Ureter (tissue), 1 donor: ENCODE measurements around the gene TBC1D22A. TPM values are rescaled to one million over a fixed set of nuclear protein-coding genes. Genes with fewer than 3 reads are reported as not detected.
"Not testable (repeated sequence)": the region's sequence is repeated elsewhere in the genome, so short reads cannot be mapped to it uniquely, and the experiment has no call there.

Experiments used
- DNase-seq: peaks from one replicate; pipeline ENCODE4 v3.0.0-alpha.2; 2020; ENCODE audit warnings: low spot score
- total RNA-seq: library from RNA; stranded (reverse); gene quantifications from one replicate; pipeline ENCODE4 v1.2.4, GENCODE V29; 2023
- donor health status: DM: yes; HTN: yes; CAD: no.

The TBC1D22A gene
- total RNA-seq, 1 donor from 2014 or later = 32.6 TPM

DNA sequence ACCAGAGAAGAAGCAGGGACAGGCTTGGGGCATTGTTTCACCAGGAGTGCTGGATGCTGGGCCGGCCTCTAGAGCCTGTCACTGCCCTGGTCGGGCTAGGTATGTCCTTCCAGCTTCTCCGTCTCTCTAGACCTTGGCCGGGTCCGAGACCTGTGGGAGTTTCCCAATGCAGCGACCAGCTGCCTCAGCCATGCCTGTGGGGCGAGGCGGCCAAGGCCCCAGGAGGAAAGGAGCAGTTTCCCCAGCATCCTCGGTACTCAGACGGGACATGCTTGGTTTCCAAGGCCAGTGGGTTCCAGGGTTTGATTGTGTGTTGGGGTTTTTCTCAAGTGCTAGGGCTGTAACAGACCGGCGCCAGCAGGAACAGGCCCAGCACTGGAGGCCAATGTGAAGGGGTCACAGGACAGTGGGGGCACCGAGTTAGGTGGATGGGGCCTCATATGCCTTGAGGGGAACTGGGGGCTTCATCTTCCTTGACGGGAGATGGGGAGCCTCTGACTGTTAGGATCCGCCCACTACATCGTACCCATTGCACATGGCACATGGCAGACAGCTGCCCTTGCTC is 339.0 kb downstream of the TBC1D22A start:
- DNase-seq = no peak

DNA sequence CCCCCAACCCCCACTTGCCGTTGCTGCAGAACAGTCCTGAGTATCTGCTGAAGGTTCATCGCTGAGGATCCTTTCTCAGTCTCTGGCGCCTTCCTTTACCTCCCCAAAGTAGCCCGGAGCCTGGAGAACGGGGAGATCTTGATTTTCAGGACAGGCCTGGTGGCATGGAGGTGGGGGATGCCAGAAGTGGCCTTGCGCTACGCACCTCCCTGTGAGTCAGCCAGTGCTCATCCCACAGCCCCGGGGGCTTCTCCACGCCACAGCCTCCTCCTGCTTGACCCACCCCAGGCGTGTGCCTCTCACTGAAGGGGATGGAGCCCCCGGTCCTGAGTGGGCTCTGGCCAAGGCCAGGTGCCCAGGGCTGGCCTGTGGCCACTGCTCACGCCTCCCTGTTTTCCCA is 339.6 kb downstream of the TBC1D22A start:
- no peak for DNase-seq

DNA sequence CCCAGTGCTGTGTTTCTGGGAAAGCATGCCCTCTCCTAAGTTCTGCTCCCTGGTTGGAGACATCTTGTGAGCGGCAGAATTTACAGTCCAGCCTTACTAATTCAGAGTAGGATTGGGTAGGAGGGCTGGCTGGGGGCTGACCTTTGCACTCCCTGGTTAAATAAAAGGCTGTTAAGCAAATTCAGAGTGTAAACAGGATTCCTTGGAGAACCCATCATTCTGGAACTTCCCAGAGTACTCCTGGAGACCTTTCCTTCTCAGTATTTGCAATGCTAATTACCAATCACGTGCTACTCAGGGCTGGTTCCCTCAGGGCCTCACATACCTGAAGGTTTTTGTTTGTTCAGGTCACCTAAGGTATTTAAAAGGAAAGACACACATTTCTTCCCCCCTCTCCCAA is 340.2 kb downstream of the TBC1D22A start:
- no peak for DNase-seq

DNA sequence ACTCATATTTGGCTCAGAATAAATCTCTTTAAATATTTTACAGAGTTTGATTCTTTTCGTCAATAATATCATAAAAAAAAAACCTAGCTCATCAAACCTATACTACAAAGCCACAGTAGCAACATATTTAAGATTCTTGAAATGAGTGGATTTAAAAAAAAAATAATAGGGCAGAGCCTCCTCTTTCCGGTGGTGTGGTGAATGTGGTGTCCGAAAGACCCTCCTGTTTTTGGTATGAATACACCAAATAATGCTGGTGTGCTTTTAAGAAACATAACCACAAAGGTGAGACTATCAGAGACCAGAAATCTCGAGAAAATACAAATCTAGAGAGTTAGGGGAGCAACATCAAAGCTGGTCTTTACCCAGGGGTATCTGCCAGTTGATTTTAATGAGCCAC is 342.6 kb downstream of the TBC1D22A start:
- DNase-seq = no peak

DNA sequence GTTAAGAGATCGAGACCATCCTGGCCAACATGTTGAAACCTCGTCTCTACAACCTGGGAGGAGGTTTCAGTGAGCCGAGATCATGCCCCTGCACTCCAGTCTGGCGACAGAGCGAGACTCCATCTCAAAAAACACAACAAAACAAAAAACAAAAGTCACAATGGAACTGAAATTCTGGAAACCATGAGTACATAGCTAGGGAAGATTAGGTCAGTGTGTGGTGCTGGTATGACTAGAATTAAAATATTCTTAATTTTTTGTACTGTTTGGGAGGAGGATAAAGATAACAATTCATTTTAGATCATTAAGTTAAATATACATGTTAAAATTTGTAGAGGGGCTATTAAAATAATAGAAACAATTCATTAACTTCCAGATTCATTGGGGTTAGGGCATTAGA is 344.4 kb downstream of the TBC1D22A start:
- no peak for DNase-seq

DNA sequence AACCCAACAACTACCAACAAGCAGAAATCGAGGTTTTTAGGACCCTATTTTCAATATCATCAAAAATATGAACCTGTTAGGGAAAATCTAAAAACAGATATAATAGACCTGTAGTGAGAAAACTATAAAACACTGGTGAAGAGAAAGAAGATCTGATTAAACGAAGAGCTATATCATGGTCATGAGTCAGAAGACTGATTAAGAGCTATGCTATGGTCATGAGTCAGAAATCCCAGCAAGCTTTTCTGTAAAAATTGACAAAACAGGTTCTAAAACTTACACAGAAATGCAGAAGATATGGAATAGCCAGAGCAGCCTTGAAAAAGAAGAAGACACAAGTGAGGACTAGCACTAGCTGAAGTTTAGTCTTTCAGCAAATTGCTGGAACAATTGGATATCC is 345.0 kb downstream of the TBC1D22A start:
- DNase-seq = no peak

DNA sequence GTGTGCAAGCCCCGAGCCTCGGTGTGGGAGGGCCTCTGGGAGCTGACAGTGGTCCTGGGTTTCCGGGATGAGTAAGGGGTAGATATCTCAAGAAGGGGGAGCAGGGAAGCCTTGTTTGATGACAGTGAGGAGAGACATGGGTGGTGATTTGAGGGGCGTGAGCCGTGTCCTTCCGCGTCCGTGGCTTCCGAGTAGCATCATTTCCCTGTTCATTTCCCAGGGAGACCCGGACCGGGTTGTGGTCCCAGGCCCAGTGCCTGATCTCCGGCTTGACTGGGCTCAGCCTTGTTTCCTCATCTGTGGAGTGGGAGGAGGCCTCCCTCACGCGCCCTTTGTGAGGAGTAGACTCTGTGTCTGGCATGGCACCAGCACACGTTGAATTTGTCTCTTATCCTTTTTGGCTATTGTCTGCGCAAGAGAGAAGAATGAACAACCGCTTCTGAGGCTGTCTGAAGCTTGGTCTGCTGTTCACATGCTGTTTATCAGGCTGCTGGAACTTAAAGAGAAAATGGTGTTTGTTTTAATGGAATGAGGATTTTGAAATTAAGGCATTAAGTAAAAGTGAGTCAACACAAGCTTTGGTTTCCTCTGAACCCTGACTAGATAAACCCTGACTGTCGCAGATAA is 348.5 kb downstream of the TBC1D22A start:
- no peak for DNase-seq

DNA sequence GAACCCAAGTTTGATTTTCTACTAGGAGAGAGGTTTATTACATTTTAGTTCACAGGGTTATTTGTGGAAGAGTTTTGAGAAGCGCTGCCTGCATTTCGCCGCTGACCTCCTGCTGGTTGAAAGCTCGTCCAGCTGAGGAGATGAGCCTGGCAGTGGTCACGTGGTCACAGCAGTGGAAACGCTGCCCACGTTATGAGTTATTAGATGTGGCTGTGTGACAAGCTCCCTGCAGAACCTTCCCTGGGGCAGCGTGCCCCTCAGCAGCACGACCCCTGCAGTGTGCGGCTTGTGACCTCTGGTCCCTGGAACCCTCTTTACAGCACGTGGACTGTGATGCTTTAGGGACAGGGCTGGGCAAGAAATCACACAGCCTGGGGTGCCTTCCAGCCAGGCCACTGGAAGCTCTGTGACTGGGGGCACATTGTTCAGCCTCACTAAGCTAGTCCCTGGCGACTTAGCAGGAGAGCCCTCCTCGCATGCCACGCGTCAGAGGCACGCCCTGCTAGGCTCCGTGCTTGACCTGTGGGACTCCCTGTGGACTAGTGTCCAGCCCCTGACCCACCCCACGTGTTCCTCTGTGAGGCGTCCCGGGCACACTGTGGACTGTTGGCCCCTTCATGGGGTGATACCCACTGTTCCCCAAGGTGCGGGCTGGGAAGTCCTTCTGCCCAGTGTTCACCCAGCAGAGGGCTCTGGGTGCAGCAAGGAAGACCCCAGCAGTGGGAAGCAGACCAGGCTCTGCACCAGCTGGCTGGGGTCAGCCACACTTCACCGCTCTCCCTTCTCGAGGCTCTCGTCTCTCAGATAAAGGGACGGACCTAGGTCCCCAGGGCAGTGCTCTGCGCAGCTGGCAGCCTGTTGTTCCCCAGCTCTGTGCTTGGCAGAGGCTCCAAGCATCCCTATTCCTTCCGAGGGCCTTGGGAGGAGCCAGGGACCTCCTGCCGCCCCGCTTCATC is 349.5 kb downstream of the TBC1D22A start:
- DNase-seq = no peak

DNA sequence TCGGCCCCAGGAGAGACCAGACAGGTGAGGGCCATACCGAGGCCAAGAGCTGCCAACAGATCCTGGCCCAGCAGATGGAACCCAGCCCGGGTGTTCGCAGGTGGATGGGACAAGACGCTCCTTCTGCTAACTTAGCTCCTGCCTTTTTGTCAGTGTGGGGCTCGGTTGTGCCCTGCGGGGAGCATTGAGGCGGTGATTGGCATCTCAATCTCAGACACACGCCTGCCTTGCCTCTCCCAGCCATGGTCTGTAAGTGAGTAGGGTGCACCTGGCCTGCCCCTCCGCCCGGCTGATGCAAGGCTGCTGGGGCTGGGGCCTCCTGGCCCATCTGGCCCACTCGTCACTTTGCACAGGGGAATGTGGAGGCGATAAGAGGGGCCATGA is 350.1 kb downstream of the TBC1D22A start:
- no peak for DNase-seq

DNA sequence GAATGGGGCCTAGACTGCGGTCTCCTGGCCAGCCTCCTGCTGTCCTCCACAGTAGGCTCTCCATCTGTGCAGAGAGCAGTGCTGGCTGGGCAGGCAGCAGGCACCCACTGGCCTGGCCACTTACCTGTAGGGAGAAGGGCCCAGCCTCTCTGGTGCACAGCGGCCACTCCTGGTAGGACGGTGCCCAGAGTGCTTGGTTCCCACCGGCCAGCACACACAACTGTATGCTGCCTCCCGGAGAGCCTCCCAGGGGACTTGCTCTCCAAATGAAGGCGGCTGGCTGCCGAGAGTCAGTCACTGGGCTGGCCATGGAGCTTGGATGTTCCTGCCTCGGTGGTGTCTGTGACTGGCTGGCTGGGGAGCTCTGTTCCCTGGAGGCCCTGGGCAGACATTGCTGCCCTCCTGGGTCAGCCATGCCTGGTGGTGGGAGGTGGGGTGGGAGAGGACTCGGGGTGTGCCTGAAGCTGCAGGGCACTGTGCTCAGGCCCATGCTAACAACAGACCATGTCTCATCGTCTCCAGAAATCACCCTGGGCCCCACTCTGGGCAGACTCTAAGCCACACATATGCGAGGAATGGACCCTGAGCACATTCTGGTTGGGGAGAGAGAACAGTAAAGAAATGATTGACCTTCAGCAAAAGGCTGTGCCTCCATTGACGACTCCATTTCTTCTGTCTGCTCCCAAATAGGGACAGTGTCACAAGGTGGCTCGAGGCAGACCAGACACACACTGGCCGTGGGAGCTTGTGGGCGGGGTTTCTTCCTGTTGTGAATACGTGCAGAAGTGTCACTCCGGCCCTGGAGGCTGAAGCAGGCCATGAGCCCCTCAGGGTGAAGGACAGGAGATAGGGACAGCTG is 350.8 kb downstream of the TBC1D22A start:
- DNase-seq = no peak

DNA sequence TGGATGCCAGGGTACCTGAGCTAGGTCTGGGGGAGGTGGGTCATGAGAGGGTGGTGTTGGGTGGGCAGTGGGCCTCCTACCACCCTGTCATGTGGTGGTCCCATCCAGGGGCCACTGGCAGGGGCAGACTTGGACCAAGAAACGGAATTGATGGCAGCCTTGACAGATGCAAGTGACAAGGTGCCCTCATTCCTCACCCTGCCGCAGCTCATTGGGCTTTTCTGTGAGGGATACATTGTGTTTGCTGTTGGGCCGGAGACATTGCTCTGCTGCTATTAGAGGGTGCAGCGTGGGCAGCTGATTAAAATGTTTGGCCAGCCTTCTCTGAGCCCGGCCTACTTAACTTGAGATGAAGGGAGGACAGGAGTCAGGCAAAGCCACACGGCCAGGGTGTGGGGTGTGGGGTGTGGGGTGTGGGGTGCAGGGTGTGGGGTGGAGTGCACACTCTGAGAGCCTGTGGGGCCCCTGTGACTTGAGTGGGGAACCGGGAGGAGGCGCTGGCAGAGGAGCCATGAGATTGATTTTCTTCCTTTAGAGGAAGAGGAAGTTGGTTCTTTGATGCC is 351.5 kb downstream of the TBC1D22A start:
- no peak for DNase-seq

DNA sequence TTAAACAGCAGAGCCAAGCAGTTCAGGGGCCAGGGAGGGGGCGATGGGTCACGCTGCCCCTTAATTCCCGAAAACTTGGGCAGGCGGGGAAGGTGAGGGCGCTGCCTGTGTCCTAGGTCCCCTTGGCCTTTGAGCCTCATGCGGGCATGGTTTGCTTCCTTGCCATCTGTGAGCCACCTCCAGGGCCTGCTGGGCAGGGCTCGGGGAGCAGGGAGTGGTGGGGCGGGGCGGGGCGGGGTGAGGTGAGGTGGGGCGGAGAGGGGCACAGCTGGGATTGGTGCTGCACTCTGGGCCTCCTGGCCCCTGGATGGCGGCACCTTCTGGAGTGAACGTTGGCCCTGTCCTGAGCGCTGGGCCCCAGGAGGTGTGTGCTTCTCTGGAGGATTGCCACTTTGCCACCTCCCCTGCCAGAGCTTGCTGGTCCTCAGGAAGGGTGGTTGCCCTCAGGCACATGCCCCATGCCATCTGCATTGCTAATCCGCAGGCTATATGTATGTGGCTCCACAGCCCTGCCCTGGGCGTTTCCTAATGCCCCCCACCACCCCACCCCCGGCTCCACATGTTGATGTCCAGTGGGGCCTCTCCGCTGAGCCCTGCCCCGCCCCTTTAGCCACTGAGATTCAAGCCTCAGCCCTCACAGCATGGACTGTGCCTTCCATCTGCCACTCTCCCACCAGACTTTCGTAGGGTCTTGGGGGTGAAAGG is 352.5 kb downstream of the TBC1D22A start:
- DNase-seq = no peak

DNA sequence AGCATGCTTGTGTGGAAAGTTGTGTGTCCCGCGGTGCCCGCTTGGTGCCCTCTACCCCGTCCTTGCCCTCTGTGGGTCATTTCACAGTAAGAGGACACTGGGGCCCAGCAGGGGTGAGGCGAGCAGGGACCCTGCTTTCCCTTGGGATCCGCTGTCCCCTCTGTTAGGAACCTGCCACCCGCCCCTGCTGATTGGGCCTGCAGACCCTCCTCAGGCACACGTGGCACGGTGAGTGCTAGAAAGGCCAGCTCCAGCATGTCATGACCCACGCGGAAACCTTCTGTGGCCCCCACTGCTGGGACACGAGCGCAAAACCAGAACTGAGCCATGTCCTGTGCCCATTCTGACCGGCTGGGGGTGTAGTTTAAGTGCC is 353.1 kb downstream of the TBC1D22A start:
- no peak for DNase-seq

DNA sequence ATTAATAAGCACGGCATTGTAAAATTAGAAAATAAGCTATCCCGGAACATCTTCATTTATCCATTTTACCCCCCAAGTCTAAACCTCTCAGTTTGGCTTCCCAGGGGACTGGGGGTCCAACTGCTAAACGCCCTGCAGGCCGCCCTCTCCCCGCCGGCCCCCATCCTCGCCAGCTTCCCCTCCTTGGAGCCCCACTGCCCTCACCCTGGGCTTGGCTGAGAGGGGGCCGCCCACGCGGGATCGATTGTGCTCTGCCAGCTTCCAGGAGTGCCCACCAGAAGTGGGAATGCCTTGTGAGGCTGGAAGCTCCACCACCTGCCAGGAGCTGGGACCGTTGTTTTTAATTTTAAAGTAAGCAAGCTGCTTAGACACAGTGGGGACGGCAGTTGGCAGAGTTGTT is 353.5 kb downstream of the TBC1D22A start:
- no peak for DNase-seq

DNA sequence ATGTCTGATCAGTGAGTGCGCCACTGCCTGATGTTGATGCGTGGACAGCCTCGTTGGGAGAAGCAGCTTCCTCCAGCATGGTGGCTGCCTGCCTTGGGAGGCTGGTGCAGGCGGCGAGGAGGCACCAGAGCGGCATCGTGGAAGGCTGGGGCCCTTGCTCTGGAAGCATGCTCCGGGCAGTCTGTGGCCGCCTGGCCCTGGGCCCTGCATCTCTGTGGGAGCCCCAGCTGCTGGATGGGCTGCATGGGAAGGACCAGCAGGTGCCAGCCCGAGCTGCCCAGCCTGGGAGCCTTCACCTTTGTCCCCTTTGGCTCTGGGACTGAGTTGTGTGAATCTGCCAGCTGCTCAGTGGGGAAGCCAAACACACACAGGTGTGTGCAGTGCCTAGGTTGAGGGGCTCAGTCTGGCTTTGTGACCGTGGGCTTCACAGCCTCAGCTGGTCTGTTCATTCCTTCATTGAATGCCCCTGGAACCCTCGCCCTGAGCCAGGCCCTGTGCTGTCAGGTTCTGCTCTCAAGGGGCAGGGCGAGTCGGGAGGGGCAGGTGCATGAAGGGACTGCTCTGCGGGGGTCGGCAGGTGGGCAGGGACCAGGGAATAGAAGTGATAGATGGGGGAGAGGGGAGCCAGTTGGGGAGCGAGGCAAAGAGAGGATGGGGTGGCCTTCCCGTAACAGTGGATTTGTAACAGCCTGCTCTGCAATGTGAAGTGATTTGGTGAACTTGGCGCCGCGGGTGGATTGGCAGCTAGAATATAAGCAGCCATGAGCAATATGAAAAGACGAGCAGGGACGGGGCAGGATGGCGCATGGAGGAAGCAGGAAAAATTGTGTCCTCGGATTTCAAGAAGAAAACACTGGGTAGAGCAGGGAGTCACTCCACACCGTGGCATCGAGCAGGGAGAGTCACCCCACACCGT is 354.2 kb downstream of the TBC1D22A start:
- no peak for DNase-seq

DNA sequence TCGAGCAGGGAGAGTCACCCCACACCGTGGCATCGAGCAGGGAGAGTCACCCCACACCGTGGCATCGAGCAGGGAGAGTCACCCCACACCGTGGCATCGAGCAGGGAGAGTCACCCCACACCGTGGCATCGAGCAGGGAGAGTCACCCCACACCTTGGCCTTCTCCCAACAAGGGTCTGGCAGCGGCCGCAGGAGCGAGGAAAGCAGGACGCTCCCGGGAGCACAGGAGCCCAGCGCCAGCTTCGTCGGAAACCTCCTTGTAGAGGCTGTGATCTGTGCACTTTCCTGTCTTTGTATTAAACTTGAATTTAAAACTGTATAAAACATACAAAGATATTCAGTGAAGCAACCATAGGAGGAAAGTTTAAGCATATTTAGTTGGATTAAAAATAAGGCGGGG is 355.0 kb downstream of the TBC1D22A start:
- DNase-seq = not testable (repeated sequence)

DNA sequence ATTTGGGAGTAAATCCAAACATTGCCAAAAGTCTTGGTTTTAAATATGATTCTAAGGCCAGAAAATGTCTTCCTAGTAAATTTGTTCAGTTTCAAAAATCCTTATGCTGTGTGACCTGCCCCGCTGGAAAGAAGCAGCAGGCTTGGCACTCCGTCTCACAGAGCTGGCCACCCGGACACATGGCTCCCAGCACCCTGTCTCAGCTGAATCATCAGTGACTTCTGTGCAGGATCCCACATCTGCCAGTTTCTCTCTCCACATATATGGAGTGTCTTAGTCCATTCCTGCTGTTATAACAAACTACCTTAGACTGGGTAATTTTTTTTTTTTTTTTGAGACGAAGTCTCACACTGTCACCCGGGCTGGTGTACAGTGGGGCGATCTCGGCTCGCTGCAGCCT is 356.7 kb downstream of the TBC1D22A start:
- no peak for DNase-seq

DNA sequence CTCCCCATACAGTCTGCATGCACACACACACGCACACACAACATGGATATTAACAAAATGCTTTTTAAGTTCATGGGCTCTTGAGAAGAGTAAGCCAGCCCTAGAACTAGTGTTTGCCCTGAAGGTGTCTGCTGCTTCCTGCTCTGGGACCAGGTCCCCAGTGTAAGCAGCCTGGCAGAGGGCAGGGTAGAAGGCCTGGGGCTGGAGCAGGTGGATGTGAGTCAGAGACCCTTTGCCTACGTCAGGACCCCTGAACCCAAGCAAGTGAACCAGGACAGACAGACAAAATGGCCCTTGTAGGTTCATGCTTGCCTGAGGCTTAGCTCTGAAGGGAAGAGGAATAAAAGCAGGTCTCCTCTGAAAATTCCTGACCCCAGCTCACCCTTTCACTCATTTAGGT is 357.9 kb downstream of the TBC1D22A start:
- DNase-seq = no peak

DNA sequence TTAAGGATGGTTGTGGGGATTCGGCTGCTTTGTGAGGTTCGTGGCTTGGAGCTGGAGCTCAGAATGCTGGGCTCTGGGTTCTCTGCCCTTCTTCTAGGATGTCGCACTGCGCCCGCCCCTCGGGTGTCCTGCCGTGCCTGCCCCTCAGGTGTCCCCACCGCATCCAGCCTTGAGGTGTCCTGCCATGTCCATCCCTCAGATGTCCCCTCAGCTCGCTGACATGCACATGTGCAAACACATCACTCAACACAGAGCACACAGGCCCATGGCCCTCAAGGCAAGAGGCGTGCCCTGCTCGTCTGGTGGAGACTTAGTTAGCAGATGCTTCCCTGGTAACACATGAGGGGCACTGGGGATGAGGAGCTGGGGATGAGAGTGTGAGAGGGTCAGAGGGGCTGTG is 359.3 kb downstream of the TBC1D22A start:
- no peak for DNase-seq

DNA sequence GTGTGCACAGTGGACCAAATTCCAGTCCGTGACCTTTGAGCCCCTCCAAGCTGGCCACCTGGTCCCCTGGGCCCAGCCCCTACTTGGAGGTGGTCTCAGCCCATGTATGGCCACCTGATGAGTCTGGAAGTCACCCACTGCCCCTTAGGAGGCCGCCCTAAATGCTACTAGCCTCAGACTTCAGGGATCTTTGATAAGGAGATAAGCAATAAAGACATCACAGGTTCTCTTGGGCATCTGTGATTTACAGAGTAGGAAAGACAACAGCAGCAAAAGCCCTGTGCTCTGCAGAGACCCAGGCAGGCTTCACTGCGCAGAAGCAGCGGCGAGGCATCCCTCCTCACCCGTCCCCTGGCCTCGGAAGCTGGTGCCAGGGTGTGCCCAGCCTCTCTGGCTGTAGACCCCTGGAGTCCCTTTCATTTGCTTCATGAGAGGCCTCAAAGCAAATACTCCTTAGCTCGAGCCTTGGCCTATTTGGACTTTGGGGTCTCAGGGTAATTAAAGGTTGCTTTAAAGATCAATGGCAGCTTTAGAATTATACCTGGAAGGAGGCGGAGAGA is 360.1 kb downstream of the TBC1D22A start:
- no peak for DNase-seq
